Measurements from ENCODE around the gene KIR3DL1. TPM values are rescaled to one million over a fixed set of nuclear protein-coding genes. Genes with fewer than 3 reads are reported as not detected.
"Not testable (repeated sequence)": the region's sequence is repeated elsewhere in the genome, so short reads cannot be mapped to it uniquely, and the experiment has no call there.

The KIR3DL1 gene
- total RNA-seq, 1 donor from 2014 or later = not detected

DNA sequence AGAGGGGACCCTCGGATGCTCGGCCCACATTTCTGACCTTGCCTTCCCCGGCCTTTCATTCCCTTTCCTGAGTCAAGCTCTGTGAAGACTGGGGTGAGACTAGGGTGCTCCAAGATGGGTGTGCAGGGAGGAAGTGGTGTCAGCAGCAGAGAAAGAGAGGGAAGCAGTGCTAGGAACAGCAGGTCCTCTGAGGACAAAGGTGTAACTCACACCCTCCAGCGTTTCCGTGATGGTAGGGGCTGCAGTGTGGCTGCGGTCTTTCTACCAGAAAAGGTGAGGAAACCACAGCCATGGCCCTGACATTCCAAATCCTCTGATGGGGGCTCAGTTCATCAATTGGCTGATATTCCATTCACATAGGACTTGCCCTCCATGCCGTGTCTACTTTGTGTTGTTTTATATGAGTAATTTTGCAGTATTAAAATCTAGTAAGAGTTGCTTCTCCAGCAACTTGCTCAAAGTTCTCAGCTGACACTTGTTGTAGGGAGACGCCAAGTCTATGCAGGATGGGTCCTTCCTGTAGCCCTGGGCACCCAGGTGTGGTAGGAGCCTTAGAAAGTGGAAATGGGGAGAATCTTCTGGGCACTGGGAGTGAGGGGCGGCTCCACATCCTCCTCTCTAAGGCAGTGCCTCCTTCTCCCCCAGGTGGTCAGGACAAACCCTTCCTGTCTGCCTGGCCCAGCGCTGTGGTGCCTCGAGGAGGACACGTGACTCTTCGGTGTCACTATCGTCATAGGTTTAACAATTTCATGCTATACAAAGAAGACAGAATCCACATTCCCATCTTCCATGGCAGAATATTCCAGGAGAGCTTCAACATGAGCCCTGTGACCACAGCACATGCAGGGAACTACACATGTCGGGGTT is 1.6 kb downstream of the KIR3DL1 start:
- DNase-seq (ENCODE audit: extremely low spot score, unreplicated experiment) = no peak
- no peaks in the 10 kb centered on the region for H3K4me1 Mint-ChIP-seq (ENCODE audit: unreplicated experiment)
- TF ChIP-seq, protein P1, sequence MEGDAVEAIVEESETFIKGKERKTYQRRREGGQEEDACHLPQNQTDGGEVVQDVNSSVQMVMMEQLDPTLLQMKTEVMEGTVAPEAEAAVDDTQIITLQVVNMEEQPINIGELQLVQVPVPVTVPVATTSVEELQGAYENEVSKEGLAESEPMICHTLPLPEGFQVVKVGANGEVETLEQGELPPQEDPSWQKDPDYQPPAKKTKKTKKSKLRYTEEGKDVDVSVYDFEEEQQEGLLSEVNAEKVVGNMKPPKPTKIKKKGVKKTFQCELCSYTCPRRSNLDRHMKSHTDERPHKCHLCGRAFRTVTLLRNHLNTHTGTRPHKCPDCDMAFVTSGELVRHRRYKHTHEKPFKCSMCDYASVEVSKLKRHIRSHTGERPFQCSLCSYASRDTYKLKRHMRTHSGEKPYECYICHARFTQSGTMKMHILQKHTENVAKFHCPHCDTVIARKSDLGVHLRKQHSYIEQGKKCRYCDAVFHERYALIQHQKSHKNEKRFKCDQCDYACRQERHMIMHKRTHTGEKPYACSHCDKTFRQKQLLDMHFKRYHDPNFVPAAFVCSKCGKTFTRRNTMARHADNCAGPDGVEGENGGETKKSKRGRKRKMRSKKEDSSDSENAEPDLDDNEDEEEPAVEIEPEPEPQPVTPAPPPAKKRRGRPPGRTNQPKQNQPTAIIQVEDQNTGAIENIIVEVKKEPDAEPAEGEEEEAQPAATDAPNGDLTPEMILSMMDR (IDR thresholded peaks at IDR 0.05) = no peak
- H3K36me3 Mint-ChIP-seq (ENCODE audit: unreplicated experiment) = no peaks in the 10 kb centered on the region
- no peaks in the 10 kb centered on the region for H3K27me3 Mint-ChIP-seq (ENCODE audit: unreplicated experiment)
- no peak overlapping the region for H3K4me3 Mint-ChIP-seq (ENCODE audit: unreplicated experiment)
- H3K27ac Mint-ChIP-seq (ENCODE audit: unreplicated experiment) = no peak overlapping the region
- H3K9me3 Mint-ChIP-seq (ENCODE audit: unreplicated experiment) = peaks cover 57% of the 10 kb centered on the region

DNA sequence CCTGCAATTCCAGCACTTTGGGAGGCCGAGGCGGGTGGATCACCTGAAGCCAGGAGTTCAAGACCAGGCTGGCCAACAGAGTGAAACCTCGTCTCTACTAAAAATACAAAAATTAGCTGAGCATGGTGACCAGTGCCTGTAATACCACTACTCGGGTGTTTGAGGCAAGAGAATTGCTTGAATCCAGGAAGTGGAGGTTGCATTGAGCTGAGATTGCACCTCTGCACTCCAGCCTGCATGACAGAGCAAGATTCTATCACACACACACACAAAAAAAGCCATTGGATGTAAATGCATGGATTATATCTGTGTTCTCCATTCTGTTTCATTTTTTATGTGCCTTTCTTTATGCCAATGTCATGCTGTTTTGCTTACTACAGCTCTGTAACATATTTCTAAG is 8.1 kb downstream of the KIR3DL1 start:
- H3K27ac Mint-ChIP-seq (ENCODE audit: unreplicated experiment); H3K4me1 Mint-ChIP-seq (ENCODE audit: unreplicated experiment); H3K4me3 Mint-ChIP-seq (ENCODE audit: unreplicated experiment); H3K36me3 Mint-ChIP-seq (ENCODE audit: unreplicated experiment); DNase-seq (ENCODE audit: extremely low spot score, unreplicated experiment); H3K27me3 Mint-ChIP-seq (ENCODE audit: unreplicated experiment): not testable (repeated sequence)
- H3K9me3 Mint-ChIP-seq (ENCODE audit: unreplicated experiment) = peaks cover 38% of the 10 kb centered on the region

DNA sequence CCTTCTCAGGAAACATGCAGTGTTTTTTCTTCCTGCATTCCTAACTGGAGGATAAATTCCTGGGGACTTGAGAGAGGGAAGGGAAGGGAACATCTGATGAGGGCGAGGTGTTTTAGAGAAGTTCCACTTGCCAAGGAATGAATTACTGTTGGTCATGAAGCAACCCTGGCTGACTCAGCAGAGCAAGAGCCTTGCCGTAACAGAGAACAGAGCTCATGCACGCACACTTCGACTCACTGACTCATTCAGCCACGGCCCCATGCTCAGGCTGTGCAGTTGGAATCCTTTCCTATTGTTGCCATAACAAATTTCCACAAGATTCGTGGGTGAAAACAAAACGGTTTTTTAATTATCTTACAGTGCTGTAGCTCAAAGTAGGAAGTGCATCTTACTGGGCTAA is 9.1 kb downstream of the KIR3DL1 start:
- H3K36me3 Mint-ChIP-seq (ENCODE audit: unreplicated experiment); H3K4me1 Mint-ChIP-seq (ENCODE audit: unreplicated experiment); H3K4me3 Mint-ChIP-seq (ENCODE audit: unreplicated experiment); H3K27ac Mint-ChIP-seq (ENCODE audit: unreplicated experiment); H3K27me3 Mint-ChIP-seq (ENCODE audit: unreplicated experiment); DNase-seq (ENCODE audit: extremely low spot score, unreplicated experiment): not testable (repeated sequence)
- peaks cover 37% of the 10 kb centered on the region for H3K9me3 Mint-ChIP-seq (ENCODE audit: unreplicated experiment)

DNA sequence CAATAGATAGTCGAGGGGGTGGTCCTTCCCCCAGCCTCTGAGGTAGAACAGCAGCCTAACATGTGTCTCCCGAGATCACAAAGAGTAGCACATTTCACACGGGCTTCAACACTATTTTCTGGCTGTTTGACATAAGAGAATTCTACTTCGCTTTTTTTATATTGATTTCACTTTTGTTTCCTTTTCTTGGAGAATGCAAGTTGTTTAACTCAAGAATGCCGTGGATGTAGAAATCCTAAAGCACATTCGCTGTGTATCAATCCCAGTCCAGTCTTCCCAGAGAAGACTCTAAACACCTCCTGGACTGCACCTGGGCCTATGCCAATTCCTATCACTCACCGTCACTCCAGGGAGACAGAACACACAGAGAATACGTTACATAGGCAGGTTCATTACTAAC is 11.8 kb downstream of the KIR3DL1 start:
- not testable (repeated sequence) for H3K36me3 Mint-ChIP-seq (ENCODE audit: unreplicated experiment); DNase-seq (ENCODE audit: extremely low spot score, unreplicated experiment); H3K27me3 Mint-ChIP-seq (ENCODE audit: unreplicated experiment); H3K27ac Mint-ChIP-seq (ENCODE audit: unreplicated experiment); H3K4me3 Mint-ChIP-seq (ENCODE audit: unreplicated experiment); H3K4me1 Mint-ChIP-seq (ENCODE audit: unreplicated experiment)
- peaks cover 44% of the 10 kb centered on the region for H3K9me3 Mint-ChIP-seq (ENCODE audit: unreplicated experiment)

DNA sequence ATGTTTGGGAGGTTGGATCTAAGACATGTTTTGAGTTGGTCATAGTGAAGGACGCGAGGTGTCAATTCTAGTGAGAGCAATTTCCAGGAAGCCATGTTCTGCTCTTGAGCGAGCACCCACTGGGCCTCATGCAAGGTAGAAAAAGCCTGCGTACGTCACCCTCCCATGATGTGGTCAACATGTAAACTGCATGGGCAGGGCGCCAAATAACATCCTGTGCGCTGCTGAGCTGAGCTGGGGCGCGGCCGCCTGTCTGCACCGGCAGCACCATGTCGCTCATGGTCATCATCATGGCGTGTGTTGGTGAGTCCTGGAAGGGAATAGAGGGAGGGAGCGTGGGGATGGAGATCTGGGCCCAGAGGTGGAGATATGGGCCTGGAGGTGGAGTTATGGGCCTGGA is 16.2 kb downstream of the KIR3DL1 start, which contains the start of gene KIR2DS4:
Gene KIR2DS4 (plus strand): TSS at position 181 of the 400 bp plus-strand sequence.
- not testable (repeated sequence) for DNase-seq (ENCODE audit: extremely low spot score, unreplicated experiment); H3K4me1 Mint-ChIP-seq (ENCODE audit: unreplicated experiment); H3K27ac Mint-ChIP-seq (ENCODE audit: unreplicated experiment); H3K36me3 Mint-ChIP-seq (ENCODE audit: unreplicated experiment); H3K4me3 Mint-ChIP-seq (ENCODE audit: unreplicated experiment); H3K27me3 Mint-ChIP-seq (ENCODE audit: unreplicated experiment)
- H3K9me3 Mint-ChIP-seq (ENCODE audit: unreplicated experiment) = peaks cover 38% of the 10 kb centered on the region

DNA sequence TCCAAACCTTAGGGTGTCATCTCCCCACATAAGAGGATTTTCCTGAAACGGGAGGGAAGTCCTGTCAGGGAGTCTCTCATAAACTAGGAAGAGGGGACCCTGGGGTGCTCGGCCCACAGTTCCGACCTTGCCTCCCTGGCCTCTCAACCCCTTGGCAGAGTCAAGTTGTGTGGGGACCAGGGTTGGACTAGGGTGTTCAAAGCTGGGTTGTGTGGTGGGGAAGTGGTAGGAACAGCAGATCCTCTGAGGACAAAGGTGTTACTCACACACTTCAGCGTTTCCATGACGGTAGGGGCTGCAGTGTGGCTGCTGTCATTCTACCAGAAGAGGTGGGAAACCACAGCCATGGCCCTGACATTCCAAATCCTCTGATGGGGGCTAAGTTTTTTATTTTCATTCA is 18.9 kb downstream of the KIR3DL1 start:
- H3K4me3 Mint-ChIP-seq (ENCODE audit: unreplicated experiment); H3K27ac Mint-ChIP-seq (ENCODE audit: unreplicated experiment); H3K4me1 Mint-ChIP-seq (ENCODE audit: unreplicated experiment); DNase-seq (ENCODE audit: extremely low spot score, unreplicated experiment); H3K36me3 Mint-ChIP-seq (ENCODE audit: unreplicated experiment); H3K27me3 Mint-ChIP-seq (ENCODE audit: unreplicated experiment): not testable (repeated sequence)
- peaks cover 40% of the 10 kb centered on the region for H3K9me3 Mint-ChIP-seq (ENCODE audit: unreplicated experiment)

DNA sequence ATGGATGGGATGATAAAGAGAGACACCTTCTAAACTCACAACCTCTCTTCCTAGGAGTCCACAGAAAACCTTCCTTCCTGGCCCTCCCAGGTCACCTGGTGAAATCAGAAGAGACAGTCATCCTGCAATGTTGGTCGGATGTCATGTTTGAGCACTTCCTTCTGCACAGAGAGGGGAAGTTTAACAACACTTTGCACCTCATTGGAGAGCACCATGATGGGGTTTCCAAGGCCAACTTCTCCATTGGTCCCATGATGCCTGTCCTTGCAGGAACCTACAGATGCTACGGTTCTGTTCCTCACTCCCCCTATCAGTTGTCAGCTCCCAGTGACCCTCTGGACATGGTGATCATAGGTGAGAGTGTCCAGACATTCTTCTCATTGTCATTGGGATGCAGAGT is 21.3 kb downstream of the KIR3DL1 start:
- H3K27me3 Mint-ChIP-seq (ENCODE audit: unreplicated experiment); H3K36me3 Mint-ChIP-seq (ENCODE audit: unreplicated experiment); H3K27ac Mint-ChIP-seq (ENCODE audit: unreplicated experiment); DNase-seq (ENCODE audit: extremely low spot score, unreplicated experiment); H3K4me1 Mint-ChIP-seq (ENCODE audit: unreplicated experiment); H3K4me3 Mint-ChIP-seq (ENCODE audit: unreplicated experiment): not testable (repeated sequence)
- peaks cover 22% of the 10 kb centered on the region for H3K9me3 Mint-ChIP-seq (ENCODE audit: unreplicated experiment)

DNA sequence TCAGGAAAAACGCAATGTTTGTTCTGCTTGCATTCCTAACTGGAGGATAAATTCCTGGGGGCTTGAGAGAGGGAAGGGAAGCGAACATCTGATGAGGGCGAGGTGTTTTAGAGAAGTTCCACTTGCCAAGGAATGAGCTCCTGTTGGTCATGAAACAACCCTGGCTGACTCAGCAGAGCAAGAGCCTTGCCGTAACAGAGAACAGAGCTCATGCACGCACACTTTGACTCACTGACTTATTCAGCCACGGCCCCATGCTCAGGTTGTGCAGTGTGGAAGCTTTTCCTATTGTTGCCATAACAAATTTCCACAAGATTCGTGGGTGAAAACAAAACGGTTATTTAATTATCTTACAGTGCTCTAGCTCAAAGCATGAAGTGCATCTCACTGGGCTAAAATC is 26.9 kb downstream of the KIR3DL1 start:
- not testable (repeated sequence) for H3K4me1 Mint-ChIP-seq (ENCODE audit: unreplicated experiment); H3K27ac Mint-ChIP-seq (ENCODE audit: unreplicated experiment); H3K4me3 Mint-ChIP-seq (ENCODE audit: unreplicated experiment); DNase-seq (ENCODE audit: extremely low spot score, unreplicated experiment); H3K36me3 Mint-ChIP-seq (ENCODE audit: unreplicated experiment); H3K27me3 Mint-ChIP-seq (ENCODE audit: unreplicated experiment)
- H3K9me3 Mint-ChIP-seq (ENCODE audit: unreplicated experiment) = peaks cover 38% of the 10 kb centered on the region

DNA sequence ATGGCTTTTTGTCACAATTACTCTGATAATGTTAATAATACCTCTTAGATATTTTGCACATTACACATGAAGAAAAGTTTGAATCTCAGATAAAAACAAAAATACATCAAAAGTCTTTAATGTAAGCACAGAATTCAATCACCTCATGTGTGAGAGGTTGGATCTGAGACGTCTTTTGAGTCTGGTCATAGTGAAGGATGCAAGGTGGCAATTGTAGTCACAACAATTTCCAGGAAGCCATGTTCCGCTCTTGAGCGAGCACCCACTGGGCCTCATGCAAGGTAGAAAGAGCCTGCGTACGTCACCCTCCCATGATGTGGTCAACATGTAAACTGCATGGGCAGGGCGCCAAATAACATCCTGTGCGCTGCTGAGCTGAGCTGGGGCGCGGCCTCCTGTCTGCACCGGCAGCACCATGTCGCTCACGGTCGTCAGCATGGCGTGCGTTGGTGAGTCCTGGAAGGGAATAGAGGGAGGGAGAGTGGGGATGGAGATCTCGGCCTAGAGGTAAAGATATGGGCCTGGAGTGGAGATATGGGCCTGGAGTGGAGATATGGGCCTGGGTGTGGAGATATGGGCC is 33.9 kb downstream of the KIR3DL1 start, which contains the start of gene KIR3DL2:
Gene KIR3DL2 (plus strand): TSS at position 383 of the 580 bp plus-strand sequence. CDS start 33 bp downstream, at position 416.
- not testable (repeated sequence) for H3K27me3 Mint-ChIP-seq (ENCODE audit: unreplicated experiment); H3K36me3 Mint-ChIP-seq (ENCODE audit: unreplicated experiment); H3K4me1 Mint-ChIP-seq (ENCODE audit: unreplicated experiment); H3K4me3 Mint-ChIP-seq (ENCODE audit: unreplicated experiment); H3K27ac Mint-ChIP-seq (ENCODE audit: unreplicated experiment); DNase-seq (ENCODE audit: extremely low spot score, unreplicated experiment)
- peaks cover 47% of the 10 kb centered on the region for H3K9me3 Mint-ChIP-seq (ENCODE audit: unreplicated experiment)

All from osteocyte (in vitro differentiated cells).